Glutamatergic neuron (in vitro differentiated cells): ENCODE measurements around the gene APOBEC3H. TPM values are rescaled to one million over a fixed set of nuclear protein-coding genes. Genes with fewer than 3 reads are reported as not detected.
"Not testable (repeated sequence)": the region's sequence is repeated elsewhere in the genome, so short reads cannot be mapped to it uniquely, and the experiment has no call there.

Experiments
- DNase-seq: peaks from one replicate; pipeline ENCODE4 v3.0.0; 2022
- H3K27ac Mint-ChIP-seq: one replicate; pipeline ENCODE4 v1.8.0; 2020; ENCODE audit warnings: mild to moderate bottlenecking, mixed read lengths, inconsistent platforms; ENCODE audit not compliant: unreplicated experiment
- H3K27me3 Mint-ChIP-seq: one replicate; pipeline ENCODE4 v1.8.0; 2020; ENCODE audit warnings: mild to moderate bottlenecking, moderate library complexity, mixed read lengths, inconsistent platforms; ENCODE audit not compliant: unreplicated experiment
- H3K36me3 Mint-ChIP-seq: one replicate; pipeline ENCODE4 v1.8.0; 2020; ENCODE audit warnings: mild to moderate bottlenecking, mixed read lengths, inconsistent platforms; ENCODE audit not compliant: unreplicated experiment
- H3K4me1 Mint-ChIP-seq: one replicate; pipeline ENCODE4 v1.8.0; 2020; ENCODE audit warnings: mild to moderate bottlenecking, low read depth, mixed read lengths, inconsistent platforms; ENCODE audit not compliant: unreplicated experiment
- H3K4me3 Mint-ChIP-seq: one replicate; pipeline ENCODE4 v1.8.0; 2020; ENCODE audit warnings: mild to moderate bottlenecking, mixed read lengths, inconsistent platforms; ENCODE audit not compliant: unreplicated experiment
- H3K9me3 Mint-ChIP-seq: one replicate; pipeline ENCODE4 v1.8.0; 2020; ENCODE audit warnings: mild to moderate bottlenecking, moderate library complexity, mixed read lengths, inconsistent platforms; ENCODE audit not compliant: unreplicated experiment
- CTCF ChIP-seq: fragments of 200-600 bp; sonication (generic); IDR thresholded peaks from one replicate; pipeline ENCODE4 v1.5.0; 2021; ENCODE audit not compliant: partially characterized antibody, unreplicated experiment
- total RNA-seq: library from RNA; stranded (reverse); fragmentation: NEBNext Ultra II Directional; extraction: Animal tissue kit (Norgen Biotek cat#: 25700); gene quantifications from one replicate; pipeline ENCODE4 v1.2.1, GENCODE V29; 2021; ENCODE audit not compliant: unreplicated experiment

APOBEC3H gene
- total RNA-seq, 1 donor from 2014 or later: not detected

GRCh38 chr22:39078329-39078728 is 18.7 kb upstream of the APOBEC3H start:
- Mint-ChIP-seq H3K4me3 (no peak overlapping the region), H3K27me3 (peaks cover 11% of the 10 kb centered on the region), H3K9me3 (no peaks in the 10 kb centered on the region), H3K36me3 (no peaks in the 10 kb centered on the region), H3K4me1 (peaks cover 6% of the 10 kb centered on the region), H3K27ac (no peak overlapping the region)
- DNase-seq: no peak
- TF ChIP-seq CTCF: no peak

- H3K27me3 Mint-ChIP-seq: peaks cover 11% of the 10 kb centered on the region
- not testable (repeated sequence) for DNase-seq, H3K27ac Mint-ChIP-seq, H3K4me3 Mint-ChIP-seq, H3K9me3 Mint-ChIP-seq, H3K4me1 Mint-ChIP-seq, H3K36me3 Mint-ChIP-seq
Measured at GRCh38 chr22:39079054-39079637, 17.9 kb upstream of the APOBEC3H start.

GRCh38 chr22:39080052-39080762 is 16.8 kb upstream of the APOBEC3H start:
- DNase-seq: no peak
- H3K9me3 Mint-ChIP-seq: no peaks in the 10 kb centered on the region
- H3K36me3 Mint-ChIP-seq: no peaks in the 10 kb centered on the region
- no peak for TF ChIP-seq CTCF
- H3K4me1 Mint-ChIP-seq: peaks cover 6% of the 10 kb centered on the region
- H3K4me3 Mint-ChIP-seq: no peak overlapping the region
- H3K27me3 Mint-ChIP-seq: peaks cover 11% of the 10 kb centered on the region
- H3K27ac Mint-ChIP-seq: no peak overlapping the region

GRCh38 chr22:39081016-39081415 is 16.0 kb upstream of the APOBEC3H start:
- DNase-seq: no peak
- Mint-ChIP-seq H3K27me3 (peaks cover 11% of the 10 kb centered on the region), H3K4me3 (no peak overlapping the region), H3K27ac (no peak overlapping the region), H3K36me3 (no peaks in the 10 kb centered on the region), H3K4me1 (peaks cover 6% of the 10 kb centered on the region), H3K9me3 (no peaks in the 10 kb centered on the region)
- TF ChIP-seq CTCF: no peak

DNA sequence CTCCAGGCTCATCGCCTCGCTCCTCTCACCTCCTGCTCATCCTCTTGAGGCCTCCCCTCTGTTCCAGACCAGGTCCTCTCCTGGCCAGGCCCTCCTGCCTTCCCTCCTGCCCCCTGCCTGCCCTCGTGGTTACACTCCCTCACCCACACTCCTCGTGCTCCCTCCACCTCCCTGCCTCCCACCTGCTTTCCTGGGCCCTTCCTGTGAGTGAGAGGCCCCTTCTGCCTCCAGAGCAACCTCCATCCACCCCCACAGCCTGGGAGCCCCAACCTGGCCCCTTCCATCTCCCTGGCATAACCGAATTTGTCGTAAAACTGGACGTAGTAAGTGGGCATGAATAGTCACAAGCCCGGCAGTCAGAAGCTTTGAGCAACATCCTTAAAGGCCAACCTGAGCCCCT is 15.4 kb upstream of the APOBEC3H start:
- Mint-ChIP-seq H3K27me3 (peaks cover 11% of the 10 kb centered on the region), H3K36me3 (no peaks in the 10 kb centered on the region), H3K27ac (no peak overlapping the region), H3K4me1 (peaks cover 1% of the 10 kb centered on the region), H3K4me3 (no peak overlapping the region), H3K9me3 (no peaks in the 10 kb centered on the region)
- TF ChIP-seq CTCF: no peak
- no peak for DNase-seq
